ENCODE measurements around the gene GRPEL1. TPM values are rescaled to one million over a fixed set of nuclear protein-coding genes. Genes with fewer than 3 reads are reported as not detected.

The GRPEL1 gene
- total and polyA plus RNA-seq, 2 of the 8 experiments (the other 6 are each of a cell fraction or from before 2014, with no cell fraction given), result 13.5 to 39.9 TPM

GRCh38 chr4:7101692-7102515, 34.0 kb upstream of the GRPEL1 start (continued):
- 0 out of 2 replicates have a peak, but pooled peaks have one; percentile 4 for TF ChIP-seq ATF3 (IDR thresholded peaks at IDR 0.05; ENCODE audit: insufficient read depth, low read depth, low read length)
- TF ChIP-seq JUND (IDR thresholded peaks at IDR 0.05; ENCODE audit: low read length), result no peak
- TF ChIP-seq TEAD4 (IDR thresholded peaks at IDR 0.05; ENCODE audit: low read depth, low read length), result no peak
- TF ChIP-seq SRF (IDR thresholded peaks at IDR 0.05; ENCODE audit: low read depth, low read length), result no peak
- TF ChIP-seq ZNF274 (IDR thresholded peaks at IDR 0.05; ENCODE audit: borderline replicate concordance, extremely low read depth, low read length), result no peak
- no peak for TF ChIP-seq BCL11A (IDR thresholded peaks at IDR 0.05; ENCODE audit: low read depth in 2 of 2, low read length in 2 of 2)
- TF ChIP-seq USF2 (IDR thresholded peaks at IDR 0.05; ENCODE audit: low read length), result no peak
- no peak for TF ChIP-seq PHF8 (conservative IDR thresholded peaks at IDR 0.05; ENCODE audit: low read depth, low read length)
- no peak for TF ChIP-seq BRCA1 (IDR thresholded peaks at IDR 0.05; ENCODE audit: low read depth, low read length)
- no peak for TF ChIP-seq RNF2 (IDR thresholded peaks at IDR 0.05; ENCODE audit: borderline replicate concordance, low read depth, low read length, missing control alignments, poor library complexity, severe bottlenecking)
- TF ChIP-seq SAP30 (IDR thresholded peaks at IDR 0.05; ENCODE audit: insufficient read depth, insufficient replicate concordance, low read length), result no peak
- TF ChIP-seq CBX5 (IDR thresholded peaks at IDR 0.05; ENCODE audit: low read depth, low read length), result no peak
- no peak for TF ChIP-seq FOSL1 (IDR thresholded peaks at IDR 0.05; ENCODE audit: insufficient read depth, low read depth, low read length)
- TF ChIP-seq RBBP5 (IDR thresholded peaks at IDR 0.05; ENCODE audit: borderline replicate concordance, low read depth, low read length), result no peak
- TF ChIP-seq CBX8 (IDR thresholded peaks at IDR 0.05; ENCODE audit: borderline replicate concordance, low read depth, low read length), result no peak
- TF ChIP-seq RFX5 (IDR thresholded peaks at IDR 0.05; ENCODE audit: borderline replicate concordance, low read depth, low read length), result no peak
- 0 out of 4 replicates have a peak, but pooled peaks of 1 of the 2 experiments have one; percentile 62 for TF ChIP-seq SIN3A (conservative IDR thresholded peaks at IDR 0.05 in 1 of 2, IDR thresholded peaks at IDR 0.05 in 1 of 2; ENCODE audit: low read depth in 1 of 2, low read length in 2 of 2)
- no peak for TF ChIP-seq TAF7 (optimal IDR thresholded peaks at IDR 0.05; ENCODE audit: borderline replicate concordance, low read depth, low read length)
- TF ChIP-seq TBP (IDR thresholded peaks at IDR 0.05; ENCODE audit: low read depth, low read length), result peak; percentile 28; the same call in 1 of the 2 replicates
- no peak for TF ChIP-seq GABPA (IDR thresholded peaks at IDR 0.05; ENCODE audit: borderline replicate concordance, insufficient read depth, low read length)
- TF ChIP-seq GTF2F1 (IDR thresholded peaks at IDR 0.05; ENCODE audit: borderline replicate concordance, low read depth, low read length), result peak; percentile 36; the same call in 1 of the 2 replicates
